PC-9 (cell line): ENCODE results near the gene GUK1. TPM values are rescaled to one million over a fixed set of nuclear protein-coding genes. Genes with fewer than 3 reads are reported as not detected.

Experiments used
- BruUV-seq: library from RNA; stranded (reverse); fragments of 400-500 nt; replicated peaks from 2 replicates; lab custom pipeline; 2021; lab: Mats Ljungman, UMichigan
- CTCF ChIA-PET: fragments of 300-600 bp; sonication (Branson Sonifier 250); formaldehyde crosslinking; loops from one replicate; lab custom pipeline; 2022; ENCODE audit warnings: antibody characterized with exemption; lab: Charles Lee
- POLR2A ChIA-PET: fragments of 300-600 bp; sonication (Branson Sonifier 250); formaldehyde crosslinking; loops from one replicate; lab custom pipeline; 2022; ENCODE audit warnings: antibody characterized with exemption; ENCODE audit not compliant: unreplicated experiment; lab: Charles Lee
- DNase-seq, 2 experiments: peaks; one replicate each; pipeline versions ENCODE4 v3.0.0 to v3.0.0-alpha.2; 2015 to 2022; ENCODE audit warnings: mixed read lengths in 1 of 2
- H2AFZ ChIP-seq: fragments of 200-600 bp; sonication (generic); 2 replicates; pipeline ENCODE4 v1.8.1; 2017; ENCODE audit warnings: antibody characterized with exemption
- H3F3A ChIP-seq: fragments of 200-600 bp; sonication (generic); 2 replicates; pipeline ENCODE4 v1.8.1; 2017; ENCODE audit warnings: antibody characterized with exemption, mild to moderate bottlenecking, low read depth; ENCODE audit not compliant: insufficient read depth
- H3K27ac ChIP-seq: fragments of 200-600 bp; sonication (generic); 2 replicates; pipeline ENCODE4 v1.6.1; 2016; ENCODE audit warnings: mixed run types
- H3K27me3 ChIP-seq: fragments of 200-600 bp; sonication (generic); 2 replicates; pipeline ENCODE4 v1.6.1; 2016; ENCODE audit warnings: low read depth, mixed run types; ENCODE audit not compliant: insufficient read depth
- H3K36me3 ChIP-seq: fragments of 200-600 bp; sonication (generic); 2 replicates; pipeline ENCODE4 v1.6.1; 2016; ENCODE audit warnings: low read depth, mixed run types
- H3K4me1 ChIP-seq: fragments of 200-600 bp; sonication (generic); replicated peaks from 2 replicates; pipeline ENCODE4 v1.6.1; 2016; ENCODE audit warnings: mixed run types; ENCODE audit not compliant: insufficient read depth
- H3K4me2 ChIP-seq: fragments of 200-600 bp; sonication (generic); 2 replicates; pipeline ENCODE4 v1.6.1; 2017; ENCODE audit warnings: mixed run types
- H3K4me3 ChIP-seq: fragments of 200-600 bp; sonication (generic); 2 replicates; pipeline ENCODE4 v1.6.1; 2016; ENCODE audit warnings: mixed run types
- H3K79me2 ChIP-seq: fragments of 200-600 bp; sonication (generic); 2 replicates; pipeline ENCODE4 v1.6.1; 2017; ENCODE audit warnings: low read depth, mixed run types
- H3K9me2 ChIP-seq: fragments of 200-600 bp; sonication (generic); 2 replicates; pipeline ENCODE4 v1.8.1; 2017; ENCODE audit warnings: mild to moderate bottlenecking; ENCODE audit not compliant: insufficient read depth
- H3K9me3 ChIP-seq: fragments of 200-600 bp; sonication (generic); 2 replicates; pipeline ENCODE4 v1.8.1; 2016; ENCODE audit warnings: low read depth; ENCODE audit not compliant: insufficient read depth
- H4K20me1 ChIP-seq: fragments of 200-600 bp; sonication (generic); 2 replicates; pipeline ENCODE4 v1.8.1; 2017; ENCODE audit not compliant: insufficient read depth
- CTCF ChIP-seq: fragments of 200-600 bp; sonication (generic); conservative IDR thresholded peaks from 2 replicates; pipeline ENCODE4 v1.6.1; 2017; ENCODE audit warnings: mixed run types, antibody characterized with exemption, mild to moderate bottlenecking, moderate library complexity
- EZH2 ChIP-seq: fragments of 200-600 bp; sonication (generic); IDR thresholded peaks from 2 replicates; pipeline ENCODE4 v1.8.0; 2017; ENCODE audit warnings: antibody characterized with exemption, low read depth
- intact Hi-C: fragments of 100-400 bp; cut with micrococcal nuclease; formaldehyde crosslinking; loops from one replicate; pipeline ENCODE4 v1.10.0; 2022; ENCODE audit not compliant: unreplicated experiment
- total RNA-seq: library from RNA; stranded (reverse); gene quantifications from 2 replicates; pipeline ENCODE4 v1.2.3, GENCODE V29; 2021

The GUK1 gene
- total RNA-seq, 1 experiment from 2014 or later, result 239 TPM

DNA sequence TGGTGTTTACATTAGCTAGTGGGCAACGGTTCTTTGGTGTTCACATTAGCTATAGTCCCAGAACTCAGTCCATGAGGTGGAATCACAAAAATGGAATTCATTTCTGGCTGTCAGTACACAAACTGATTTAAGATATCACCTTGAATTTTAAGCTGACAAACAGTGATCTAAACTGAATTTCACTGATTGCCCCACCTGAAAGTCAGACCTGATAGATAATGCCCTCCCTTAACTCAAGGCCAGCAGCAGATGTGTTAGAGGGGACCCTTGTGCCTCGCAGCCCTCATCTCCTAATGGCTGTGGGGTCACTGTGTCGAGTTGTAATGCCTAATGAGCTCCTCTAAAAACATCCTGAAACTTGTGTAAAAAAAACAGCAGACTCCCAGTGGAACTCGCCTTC is 49.0 kb upstream of the GUK1 start:
- BruUV-seq, result no TSS peak
- Histone ChIP-seq H3K36me3 (peaks cover 66% of the 10 kb centered on the region), H3K4me2 (no peak overlapping the region), H3K27ac (no peak overlapping the region), H3K79me2 (peaks cover 100% of the 10 kb centered on the region), H4K20me1 (peaks cover 100% of the 10 kb centered on the region), H3K9me2 (no peaks in the 10 kb centered on the region), H3K4me3 (no peak overlapping the region), H3K27me3 (no peaks in the 10 kb centered on the region), H3F3A (peaks cover 54% of the 10 kb centered on the region; the same call in 1 of the 2 replicates), H2AFZ (no peak overlapping the region), H3K9me3 (peaks cover 2% of the 10 kb centered on the region; the same call in 1 of the 2 replicates), H3K4me1 (peaks cover 51% of the 10 kb centered on the region)
- no peak for DNase-seq
- no peak for TF ChIP-seq EZH2
- TF ChIP-seq CTCF, result no peak
- ChIA-PET CTCF (interaction anchor here (0.6 to 1.0 kb wide), 2 partner anchors 92 to 138 kb away, joined by 3 read pairs; no protein-coding TSS in a partner anchor), POLR2A (no interaction called here)
- intact Hi-C loops, result no loop called here

DNA sequence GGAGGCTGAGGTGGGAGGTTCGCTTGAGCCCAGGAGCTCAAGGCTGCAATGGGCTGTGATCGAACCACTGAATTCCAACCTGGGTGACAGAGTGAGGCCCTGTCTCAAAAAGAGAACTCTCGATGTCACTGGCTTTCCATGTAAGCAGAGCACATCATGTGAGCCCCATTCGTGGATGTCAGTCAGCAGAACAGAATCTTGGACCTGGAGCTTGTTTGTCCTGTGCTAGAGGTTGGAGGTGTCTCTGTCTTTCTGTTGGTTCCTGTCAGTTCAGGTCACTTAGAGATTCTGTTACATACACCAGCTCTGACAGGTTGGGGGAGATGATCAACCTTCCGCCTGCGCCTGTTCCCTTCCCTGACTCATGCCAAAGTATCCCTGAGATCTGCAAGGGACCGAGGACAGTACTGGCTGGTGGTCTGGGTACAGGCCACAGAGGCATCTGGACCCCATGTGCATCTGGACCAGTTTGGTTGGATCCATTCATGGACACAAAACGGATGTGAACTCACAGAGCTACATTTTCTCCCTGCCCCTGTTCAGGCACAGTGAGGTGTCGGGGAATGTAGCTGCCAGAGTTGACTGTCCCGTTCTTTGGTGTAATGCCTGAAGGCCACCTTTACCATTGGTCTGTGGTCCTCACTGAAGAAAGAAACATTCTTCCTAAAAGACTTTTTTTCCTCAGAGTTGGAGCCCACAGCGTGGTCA is 47.6 kb upstream of the GUK1 start:
- Histone ChIP-seq H3K36me3 (peaks cover 68% of the 10 kb centered on the region), H3K27ac (no peak overlapping the region), H3K4me2 (0 out of 2 replicates have a peak overlapping the region, but pooled peaks have one; percentile 26), H3K9me3 (peaks cover 2% of the 10 kb centered on the region; the same call in 1 of the 2 replicates), H4K20me1 (peaks cover 100% of the 10 kb centered on the region), H3K27me3 (no peaks in the 10 kb centered on the region), H3K79me2 (peaks cover 100% of the 10 kb centered on the region), H3F3A (peaks cover 48% of the 10 kb centered on the region; the same call in 1 of the 2 replicates), H3K4me3 (no peak overlapping the region), H2AFZ (no peak overlapping the region), H3K9me2 (no peaks in the 10 kb centered on the region), H3K4me1 (peaks cover 37% of the 10 kb centered on the region)
- POLR2A ChIA-PET, result interaction anchor here (0.6 kb wide), 1 partner anchor 127 kb away, joined by 6 read pairs; no protein-coding TSS in a partner anchor
- CTCF ChIA-PET, result no interaction called here
- no TSS peak for BruUV-seq
- DNase-seq, result no peak
- intact Hi-C loops, result no loop called here
- TF ChIP-seq EZH2, result no peak
- no peak for TF ChIP-seq CTCF

DNA sequence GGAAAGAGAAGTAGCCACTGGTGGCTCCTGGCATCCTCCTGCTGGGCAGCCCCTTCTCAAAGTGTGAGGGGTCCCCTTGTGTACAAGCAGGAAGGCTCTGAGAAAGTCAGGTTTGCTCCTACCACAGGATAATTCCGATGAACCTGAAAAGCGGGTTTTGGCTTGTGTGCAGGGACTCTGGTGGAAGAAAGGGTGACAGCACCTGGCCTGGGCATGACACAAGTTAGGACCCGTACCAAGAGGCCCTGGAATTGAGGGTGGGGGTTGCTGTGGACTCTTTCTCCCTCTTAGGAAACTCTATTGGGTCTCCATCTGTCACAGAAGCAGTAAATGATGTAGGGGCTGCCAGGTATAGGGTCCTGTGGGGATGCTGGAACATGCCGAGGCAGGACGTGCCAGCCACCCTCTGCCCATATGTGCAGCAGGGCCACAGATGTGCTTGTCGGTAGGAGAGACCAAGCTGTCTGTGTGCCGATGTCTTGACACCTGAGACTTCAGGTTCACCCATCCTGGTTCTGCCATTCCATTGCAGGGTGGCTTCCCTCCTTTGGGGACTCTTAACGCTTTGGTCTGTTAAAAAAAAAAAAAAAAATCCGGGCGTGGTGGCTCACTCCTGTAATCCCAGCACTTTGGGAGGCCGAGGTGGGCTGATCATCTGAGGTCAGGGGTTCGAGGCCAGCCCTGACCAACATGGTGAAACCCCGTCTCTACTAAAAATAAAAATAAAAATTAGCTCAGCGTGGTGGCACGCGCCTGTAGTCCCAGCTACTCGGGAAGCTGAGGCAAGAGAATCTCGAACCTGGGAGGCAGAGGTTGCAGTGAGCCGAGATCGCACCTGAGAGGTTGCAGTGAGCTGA is 46.8 kb upstream of the GUK1 start:
- Histone ChIP-seq H2AFZ (no peak overlapping the region), H3K4me1 (peaks cover 29% of the 10 kb centered on the region), H3K9me2 (no peaks in the 10 kb centered on the region), H3K4me2 (0 out of 2 replicates have a peak overlapping the region, but pooled peaks have one; percentile 26), H3K4me3 (no peak overlapping the region), H3F3A (peaks cover 52% of the 10 kb centered on the region), H3K27me3 (no peaks in the 10 kb centered on the region), H3K79me2 (peaks cover 94% of the 10 kb centered on the region), H3K9me3 (peaks cover 2% of the 10 kb centered on the region; the same call in 1 of the 2 replicates), H3K27ac (no peak overlapping the region), H3K36me3 (peaks cover 64% of the 10 kb centered on the region), H4K20me1 (peaks cover 100% of the 10 kb centered on the region)
- BruUV-seq, result no TSS peak
- TF ChIP-seq CTCF (no peak), EZH2 (no peak)
- ChIA-PET CTCF (no interaction called here), POLR2A (interaction anchor here (0.6 kb wide), 1 partner anchor 128 kb away, joined by 6 read pairs; no protein-coding TSS in a partner anchor)
- intact Hi-C loops, result no loop called here
- no peak for DNase-seq
